HG02938 (cell line): Measurements from ENCODE around the gene IBA57.
"Not testable (repeated sequence)": the region's sequence is repeated elsewhere in the genome, so short reads cannot be mapped to it uniquely, and the experiment has no call there.

Experiments used
- ATAC-seq: cut with Tn5 transposase; IDR thresholded peaks from one replicate; pipeline ENCODE4 v1.9.1; 2021; ENCODE audit warnings: mild to moderate bottlenecking, moderate library complexity; ENCODE audit not compliant: unreplicated experiment

The IBA57 gene

DNA sequence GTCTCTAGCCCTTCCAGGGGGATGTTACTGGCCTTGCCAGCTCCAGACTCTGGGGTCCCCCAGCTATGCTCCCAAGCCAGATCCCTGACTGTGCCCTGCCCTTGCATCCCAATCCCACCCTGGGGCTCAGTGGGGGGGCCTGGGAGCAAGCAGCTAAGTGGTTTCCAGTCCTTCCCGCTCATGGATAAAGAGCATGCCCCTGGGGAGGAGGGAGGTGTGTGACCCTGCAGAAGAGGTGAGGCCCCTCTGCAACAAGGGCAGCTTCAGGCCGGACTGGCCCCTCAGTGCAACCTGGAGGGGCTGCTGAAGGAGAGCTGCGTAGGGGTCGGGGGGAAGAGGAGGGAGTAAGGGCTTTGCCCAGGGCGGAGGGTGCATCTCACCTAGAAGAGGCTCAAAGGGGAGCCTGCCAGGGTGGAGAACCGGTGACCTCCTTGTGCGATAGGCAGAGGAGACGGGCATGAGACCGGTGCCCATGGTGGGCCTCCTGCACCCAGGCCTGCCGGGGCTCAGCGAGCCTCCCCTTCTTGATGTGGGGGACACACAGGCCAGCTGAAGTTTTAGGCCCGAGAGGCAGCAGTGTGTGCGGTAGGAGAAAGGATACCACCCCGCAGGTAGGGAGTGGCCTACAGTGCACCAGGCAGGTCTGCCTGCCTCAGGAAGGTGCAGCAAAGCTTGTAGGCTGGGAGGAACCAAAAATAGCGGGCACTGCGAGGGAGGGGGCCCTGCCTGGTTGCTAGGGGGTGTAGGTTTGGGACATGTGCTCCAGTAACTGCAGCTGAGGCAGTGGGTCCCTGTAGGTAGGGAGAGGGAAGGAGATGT is 45.3 kb downstream of the IBA57 start:
- no peak for ATAC-seq

DNA sequence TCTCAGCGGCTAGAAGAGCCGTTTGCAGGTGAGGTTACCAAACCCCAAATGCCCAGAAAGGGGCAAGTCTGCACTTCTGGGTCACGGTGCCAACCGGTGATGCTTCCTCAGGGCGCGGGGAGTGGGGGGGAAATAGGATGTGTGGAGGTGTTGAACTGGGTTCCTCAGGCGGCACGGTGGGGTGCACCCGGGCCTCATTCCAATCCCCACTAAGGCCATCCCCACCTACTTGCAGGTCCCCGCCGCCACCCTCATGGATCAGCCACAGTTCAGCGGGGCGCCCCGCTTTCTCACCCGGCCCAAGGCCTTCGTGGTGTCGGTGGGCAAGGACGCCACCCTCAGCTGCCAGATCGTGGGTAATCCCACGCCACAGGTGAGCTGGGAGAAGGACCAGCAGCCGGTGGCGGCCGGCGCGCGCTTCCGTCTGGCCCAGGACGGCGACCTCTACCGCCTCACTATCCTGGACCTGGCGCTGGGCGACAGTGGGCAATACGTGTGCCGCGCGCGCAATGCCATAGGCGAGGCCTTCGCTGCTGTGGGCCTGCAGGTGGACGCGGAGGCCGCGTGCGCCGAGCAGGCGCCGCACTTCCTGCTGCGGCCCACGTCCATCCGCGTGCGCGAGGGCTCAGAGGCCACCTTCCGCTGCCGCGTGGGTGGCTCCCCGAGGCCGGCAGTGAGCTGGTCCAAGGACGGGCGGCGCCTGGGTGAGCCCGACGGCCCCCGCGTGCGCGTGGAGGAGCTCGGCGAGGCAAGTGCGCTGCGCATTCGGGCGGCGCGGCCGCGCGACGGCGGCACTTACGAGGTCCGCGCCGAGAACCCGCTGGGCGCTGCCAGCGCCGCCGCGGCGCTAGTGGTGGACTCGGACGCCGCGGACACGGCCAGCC is 46.2 kb downstream of the IBA57 start:
- no peak for ATAC-seq

DNA sequence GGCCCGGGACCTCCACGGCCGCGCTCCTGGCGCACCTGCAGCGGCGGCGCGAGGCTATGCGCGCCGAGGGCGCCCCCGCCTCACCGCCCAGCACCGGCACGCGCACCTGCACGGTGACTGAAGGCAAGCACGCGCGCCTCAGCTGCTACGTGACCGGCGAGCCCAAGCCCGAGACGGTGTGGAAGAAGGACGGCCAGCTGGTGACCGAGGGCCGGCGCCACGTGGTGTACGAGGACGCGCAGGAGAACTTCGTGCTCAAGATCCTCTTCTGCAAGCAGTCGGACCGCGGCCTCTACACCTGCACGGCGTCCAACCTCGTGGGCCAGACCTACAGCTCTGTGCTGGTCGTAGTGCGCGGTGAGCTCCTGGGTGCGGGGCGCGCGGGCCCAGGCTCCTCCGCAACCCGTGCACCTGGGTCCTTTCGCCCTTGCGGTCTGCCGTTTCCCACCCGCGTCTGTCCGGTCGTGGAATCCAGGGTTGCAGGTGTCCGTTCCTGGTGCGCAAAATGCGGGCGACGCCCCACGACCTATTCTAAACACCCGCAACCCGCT is 46.9 kb downstream of the IBA57 start:
- no peak for ATAC-seq

DNA sequence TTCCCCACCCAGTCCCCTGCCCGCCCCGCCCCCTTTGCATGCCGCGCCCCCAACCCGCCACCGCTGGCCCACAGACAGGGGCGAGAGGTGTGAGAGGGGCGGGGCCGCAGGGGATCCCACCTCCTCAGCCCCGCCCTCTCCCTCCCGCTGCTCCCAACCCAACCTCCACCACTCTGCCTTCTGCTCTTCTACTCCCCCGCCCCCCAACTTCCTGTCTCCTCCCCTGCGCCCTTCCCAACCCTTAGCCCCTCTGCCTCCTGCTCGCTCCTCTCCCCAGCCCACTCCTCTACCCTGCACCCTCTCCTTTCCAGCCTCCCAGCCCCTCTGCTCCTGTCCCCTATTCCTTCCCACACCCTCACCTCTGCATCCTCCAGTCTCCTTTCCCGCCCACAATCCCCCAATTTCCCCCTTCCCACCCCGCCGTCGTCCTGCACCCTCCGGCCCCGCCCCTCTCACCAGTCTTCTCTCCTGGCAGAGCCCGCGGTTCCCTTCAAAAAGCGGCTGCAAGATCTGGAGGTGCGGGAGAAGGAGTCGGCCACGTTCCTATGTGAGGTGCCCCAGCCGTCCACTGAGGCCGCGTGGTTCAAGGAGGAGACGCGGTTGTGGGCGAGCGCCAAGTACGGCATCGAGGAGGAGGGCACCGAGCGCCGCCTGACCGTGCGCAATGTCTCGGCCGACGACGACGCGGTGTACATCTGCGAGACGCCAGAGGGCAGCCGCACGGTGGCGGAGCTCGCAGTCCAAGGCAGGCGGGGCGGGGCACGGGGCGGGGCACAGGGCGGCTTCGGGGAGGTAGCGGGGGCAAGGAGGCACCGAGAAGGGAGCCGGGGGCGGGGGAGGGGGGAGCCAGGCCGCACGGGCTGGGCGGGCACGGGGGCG is 47.6 kb downstream of the IBA57 start:
- peak; percentile 92 for ATAC-seq

DNA sequence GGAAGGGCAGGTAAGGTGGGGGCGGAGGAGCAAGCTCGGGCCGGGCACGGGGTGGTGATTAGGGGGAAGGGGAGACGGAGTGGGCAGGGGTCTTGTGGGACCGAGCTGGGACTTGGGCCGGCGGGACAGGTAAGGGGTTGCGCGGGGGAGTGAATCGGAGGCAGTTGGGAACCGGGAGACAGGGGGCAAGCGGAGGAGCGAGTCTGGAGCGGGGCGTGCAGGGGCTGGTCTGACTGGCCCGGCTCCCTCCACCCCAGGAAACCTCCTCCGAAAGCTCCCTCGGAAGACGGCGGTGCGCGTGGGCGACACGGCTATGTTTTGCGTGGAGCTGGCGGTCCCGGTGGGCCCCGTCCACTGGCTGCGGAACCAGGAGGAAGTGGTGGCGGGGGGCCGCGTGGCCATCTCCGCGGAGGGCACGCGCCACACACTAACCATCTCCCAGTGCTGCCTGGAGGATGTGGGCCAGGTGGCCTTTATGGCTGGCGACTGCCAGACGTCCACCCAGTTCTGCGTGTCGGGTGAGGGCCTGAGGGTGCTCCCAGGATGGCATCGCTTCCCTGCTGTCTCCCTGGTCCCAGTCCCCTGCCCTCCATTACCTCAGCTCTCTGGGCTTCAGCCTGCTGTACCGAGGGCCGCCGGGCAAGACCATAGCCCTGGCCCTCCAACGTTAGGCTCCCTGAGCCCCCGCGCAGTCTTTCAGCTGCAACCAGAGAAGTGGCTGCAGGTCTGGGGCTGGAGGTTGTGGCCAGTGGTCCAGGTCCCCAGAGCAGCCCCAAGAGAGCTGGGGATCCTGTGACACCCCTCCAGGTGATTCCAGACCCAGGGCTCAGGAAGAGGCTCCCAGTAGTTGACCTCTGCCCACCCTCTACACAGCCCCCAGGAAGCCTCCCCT is 48.6 kb downstream of the IBA57 start:
- ATAC-seq: no peak

DNA sequence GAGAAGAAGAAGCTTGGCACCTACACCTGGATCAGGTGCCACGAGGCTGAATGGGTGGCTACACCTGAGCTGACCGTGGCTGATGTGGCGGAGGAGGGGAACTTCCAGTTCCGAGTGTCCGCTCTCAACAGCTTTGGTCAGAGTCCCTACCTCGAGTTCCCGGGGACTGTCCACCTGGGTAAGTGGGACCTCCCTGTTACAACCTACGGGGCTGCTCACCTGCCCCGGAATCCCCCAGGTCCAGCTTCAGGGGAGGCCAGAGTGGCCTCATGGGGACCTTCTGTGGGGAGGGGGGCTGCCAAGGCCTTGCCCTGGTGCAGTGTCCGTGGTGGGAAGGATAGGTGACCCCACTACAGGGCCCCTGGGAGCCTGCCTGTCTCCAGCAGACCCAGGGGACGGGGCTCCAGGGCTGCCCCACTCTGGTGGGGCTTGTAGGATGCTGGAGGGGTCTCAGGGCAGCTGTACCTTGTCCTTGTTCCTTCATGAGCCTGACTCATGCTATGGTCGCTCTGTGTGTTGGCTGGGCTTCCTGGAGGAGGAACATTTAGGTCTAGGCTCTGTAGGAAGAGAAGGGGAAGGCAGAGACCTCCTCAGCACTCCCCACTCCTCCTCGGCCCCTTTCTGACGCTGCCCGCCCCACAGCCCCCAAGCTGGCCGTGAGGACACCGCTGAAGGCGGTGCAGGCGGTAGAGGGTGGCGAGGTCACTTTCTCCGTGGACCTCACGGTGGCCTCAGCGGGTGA is 49.5 kb downstream of the IBA57 start:
- ATAC-seq: no peak

DNA sequence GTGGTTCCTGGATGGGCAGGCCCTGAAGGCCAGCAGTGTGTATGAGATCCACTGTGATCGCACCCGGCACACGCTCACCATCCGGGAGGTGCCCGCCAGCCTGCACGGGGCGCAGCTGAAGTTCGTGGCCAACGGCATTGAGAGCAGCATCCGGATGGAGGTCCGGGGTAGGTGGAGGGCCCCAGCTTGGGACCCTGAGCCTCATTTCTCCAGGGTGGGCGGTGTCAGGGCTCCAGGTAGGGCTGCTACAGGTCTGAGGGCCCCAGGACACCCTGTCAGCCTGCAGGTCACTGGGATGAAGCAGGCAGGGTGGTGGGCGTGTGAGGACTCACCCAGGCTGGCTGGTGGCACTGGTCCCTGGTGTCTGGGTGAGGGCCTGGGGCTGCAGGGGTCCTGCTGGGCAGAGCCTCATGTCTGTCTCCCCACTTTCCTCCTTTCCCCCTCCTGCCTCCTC is 50.1 kb downstream of the IBA57 start:
- no peak for ATAC-seq

DNA sequence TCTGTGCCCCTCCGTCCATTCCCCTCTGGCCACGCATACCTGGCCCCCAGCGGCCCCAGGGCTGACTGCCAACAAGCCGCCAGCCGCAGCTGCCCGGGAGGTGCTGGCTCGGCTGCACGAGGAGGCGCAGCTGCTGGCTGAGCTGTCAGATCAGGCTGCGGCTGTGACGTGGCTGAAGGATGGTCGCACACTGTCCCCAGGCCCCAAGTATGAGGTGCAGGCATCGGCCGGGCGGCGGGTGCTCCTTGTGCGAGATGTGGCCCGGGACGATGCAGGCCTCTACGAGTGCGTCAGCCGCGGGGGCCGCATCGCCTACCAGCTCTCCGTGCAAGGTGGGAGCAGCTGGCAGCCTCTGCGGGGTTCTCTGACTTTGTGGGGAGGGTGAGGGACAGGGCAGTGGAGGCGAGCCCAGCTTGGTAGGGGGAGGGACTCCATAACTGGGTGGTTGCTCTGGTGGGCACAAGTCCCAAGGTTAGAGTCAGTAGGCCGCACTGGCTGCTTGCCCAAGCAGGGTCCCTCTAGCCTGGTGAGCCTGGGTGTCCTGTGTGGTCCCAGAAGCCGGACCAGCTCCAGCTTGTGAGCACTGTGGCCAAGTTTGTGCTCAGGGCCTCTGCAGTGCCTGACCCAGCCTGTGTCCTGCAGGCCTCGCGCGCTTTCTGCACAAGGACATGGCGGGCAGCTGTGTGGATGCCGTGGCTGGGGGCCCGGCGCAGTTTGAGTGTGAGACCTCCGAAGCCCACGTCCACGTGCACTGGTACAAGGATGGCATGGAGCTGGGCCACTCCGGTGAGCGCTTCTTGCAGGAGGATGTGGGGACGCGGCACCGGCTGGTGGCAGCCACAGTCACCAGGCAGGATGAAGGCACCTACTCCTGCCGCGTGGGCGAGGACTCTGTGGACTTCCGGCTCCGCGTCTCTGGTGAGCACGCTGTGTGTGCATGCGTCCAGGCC is 51.0 kb downstream of the IBA57 start:
- no peak for ATAC-seq

DNA sequence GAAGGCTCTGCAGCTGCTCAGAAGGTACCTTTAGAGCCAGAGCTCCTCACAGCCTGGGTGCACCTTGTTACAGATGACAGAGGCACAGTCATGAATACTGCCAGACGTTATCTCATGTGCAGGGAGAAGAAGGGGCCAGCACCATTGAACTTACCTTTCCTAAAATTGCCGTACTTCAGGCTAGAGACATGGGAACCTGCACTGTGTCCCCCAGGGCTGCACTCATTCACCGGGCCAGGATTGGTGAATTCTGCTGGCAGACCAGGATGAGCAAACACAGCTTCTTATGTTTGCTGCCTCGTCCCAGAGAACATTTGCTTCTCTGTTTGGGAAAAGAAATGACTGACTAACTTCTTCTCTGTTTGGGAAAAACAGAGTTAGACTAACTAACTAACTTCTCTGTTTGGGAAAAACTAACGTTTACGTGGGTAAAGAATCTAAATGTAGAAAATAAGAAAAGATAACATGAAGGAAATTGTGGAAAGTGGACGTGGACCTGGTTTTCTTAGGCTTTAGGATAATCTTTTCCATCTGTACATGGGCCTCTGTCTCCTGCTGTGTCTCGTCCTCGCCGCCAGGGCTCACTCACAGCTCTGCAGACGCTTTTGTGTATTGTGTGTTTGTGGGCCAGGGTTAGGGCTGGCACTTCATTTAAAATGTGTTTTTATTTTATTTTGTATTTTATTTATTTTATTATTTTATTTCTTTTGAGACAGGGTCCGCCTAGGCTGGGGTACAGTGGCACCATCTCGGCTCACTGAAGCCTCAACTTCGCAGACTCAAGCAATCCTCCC is 52.1 kb downstream of the IBA57 start:
- no peak for ATAC-seq

DNA sequence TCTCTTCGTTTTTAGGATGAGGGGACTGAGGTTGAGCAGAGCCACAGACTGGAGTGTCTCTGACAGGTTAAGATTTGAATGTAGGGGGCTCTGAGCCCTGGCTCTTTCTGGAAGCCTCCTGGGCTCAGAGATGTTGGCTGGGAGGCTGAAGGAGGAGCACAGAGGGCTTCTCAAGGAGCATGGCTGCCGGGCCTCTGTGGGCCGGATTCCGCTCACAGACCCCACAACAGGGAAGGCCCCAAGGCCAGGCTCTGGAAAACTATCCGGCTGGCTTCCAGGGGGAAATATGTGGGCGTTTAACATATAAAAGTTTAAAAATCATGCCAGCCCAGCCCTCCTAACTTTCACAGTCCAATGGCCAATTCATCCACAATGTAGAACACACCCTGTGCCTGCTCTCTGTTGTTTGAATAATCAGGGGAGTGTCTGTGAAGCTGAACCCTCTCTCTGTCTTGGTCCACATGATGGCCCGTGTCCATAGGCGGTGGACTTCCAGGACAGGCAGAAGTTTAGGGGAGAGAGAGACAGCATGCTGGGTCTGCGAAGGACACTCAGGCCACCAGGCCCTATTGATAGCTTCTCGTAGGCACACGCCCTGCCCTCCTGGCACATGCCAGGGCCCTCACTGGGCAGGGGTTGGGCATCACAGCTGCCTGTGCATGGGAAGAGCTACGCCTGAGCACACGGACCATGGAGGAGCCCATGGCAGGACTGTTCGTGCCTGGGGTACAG is 53.1 kb downstream of the IBA57 start:
- no peak for ATAC-seq

DNA sequence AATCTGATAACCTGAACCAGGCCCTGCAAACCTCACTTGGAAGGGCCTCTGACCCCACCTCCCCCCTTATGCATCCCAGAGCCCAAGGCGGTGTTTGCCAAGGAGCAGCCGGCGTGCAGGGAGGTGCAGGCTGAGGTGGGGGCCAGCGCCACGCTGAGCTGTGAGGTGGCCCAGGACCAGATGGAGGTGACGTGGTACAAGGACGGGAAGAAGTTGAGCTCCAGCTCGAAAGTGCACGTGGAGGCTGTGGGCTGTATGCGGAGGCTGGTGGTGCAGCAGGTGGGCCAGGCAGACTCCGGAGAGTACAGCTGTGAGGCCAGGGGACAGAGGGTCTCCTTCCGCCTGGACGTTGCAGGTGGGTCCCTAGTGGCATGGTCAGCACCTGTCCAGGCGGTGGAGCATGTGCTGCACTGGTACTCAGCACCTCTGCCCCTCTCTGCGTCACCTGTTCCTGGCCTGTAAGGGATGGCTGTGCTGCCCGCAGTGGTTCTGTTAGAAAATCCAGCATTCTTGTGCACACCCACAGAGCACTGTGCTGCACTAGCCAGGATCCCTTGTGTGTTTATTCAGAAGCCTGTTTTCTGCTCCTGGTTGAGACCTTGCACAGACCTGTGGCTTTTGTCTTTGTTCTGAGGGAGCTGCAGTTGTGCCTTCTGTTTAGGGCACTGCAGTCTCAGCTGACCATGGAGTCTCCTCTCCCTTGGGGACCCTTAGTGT is 53.8 kb downstream of the IBA57 start:
- ATAC-seq: no peak

DNA sequence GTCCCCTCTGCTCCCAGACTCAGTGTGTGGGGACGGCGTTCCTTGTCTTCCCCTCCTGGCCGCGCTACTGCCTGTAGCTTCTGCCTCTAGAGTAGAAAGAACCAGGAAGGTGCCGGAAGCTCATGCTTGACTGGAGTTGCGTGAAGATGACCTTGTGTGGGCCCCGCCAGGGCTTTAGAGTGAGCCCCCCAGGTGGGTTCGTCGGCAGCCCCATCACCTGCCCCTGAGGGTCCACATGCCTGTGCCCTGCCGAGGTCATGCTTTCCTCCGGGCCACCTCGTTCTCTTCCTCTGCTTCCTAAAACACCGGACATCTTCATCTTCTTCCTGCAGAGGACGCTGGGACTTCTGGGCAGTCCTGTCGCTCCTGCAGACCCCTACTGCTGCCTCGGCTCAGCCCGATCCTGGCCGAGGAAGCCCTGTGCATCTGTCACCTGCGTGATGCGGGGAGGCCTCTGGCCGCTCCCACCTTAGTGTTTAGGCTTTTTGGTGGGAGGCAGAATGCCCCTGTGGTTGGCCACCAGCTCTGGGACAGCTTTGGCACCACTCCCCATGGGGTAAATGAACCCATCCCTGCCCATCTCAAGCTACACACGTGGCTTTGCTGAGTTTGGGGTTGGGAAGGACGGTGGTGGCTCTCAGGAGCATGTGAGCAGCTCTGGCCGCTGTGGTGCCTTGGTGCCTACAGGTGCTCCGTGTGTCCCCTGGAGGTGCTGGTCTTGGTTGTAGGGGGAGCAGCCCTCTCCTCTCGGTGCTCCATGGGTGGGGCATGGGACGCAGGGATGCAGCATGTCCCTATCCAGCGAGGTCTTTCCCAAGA is 54.6 kb downstream of the IBA57 start:
- ATAC-seq: no peak

DNA sequence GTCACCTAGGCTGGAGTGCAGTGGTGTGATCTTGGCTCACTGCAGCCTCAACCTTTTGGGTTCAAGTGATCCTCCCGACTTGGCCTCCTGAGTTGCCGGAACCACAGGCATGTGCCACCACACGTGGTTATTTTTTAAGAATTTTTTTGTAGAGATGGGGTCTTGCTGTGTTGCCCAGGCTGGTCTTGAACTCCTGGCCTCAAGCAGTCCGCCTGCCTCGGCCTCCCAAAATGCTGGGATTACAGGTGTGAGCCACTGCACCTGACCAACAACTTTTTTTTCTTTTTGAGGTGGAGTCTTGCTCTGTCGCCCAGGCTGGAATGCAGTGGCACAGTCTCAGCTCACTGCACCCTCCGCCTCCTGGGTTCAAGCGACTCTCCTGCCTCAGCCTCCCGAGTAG is 55.5 kb downstream of the IBA57 start:
- ATAC-seq: not testable (repeated sequence)

DNA sequence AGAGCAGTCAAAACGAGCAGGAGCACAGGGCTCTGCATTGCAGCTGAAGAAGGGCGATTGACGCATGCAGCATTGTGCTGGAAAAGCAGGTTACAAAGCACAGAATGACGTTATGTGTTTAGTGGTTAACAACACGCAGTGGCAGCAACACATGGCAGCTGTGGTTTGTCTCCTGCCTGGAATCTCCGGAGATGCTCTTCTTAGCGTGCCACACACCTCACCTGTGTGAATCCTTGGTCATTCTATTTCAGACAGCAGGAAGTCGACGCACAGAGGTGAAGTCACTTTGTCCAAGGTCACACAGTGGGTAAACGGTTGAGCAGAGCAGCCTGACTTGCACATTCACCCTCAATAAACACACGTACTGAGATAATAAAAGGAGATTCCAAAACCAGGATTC is 56.9 kb downstream of the IBA57 start:
- no peak for ATAC-seq
